ENCODE data around the gene NUDT8.
"Not testable (repeated sequence)": the region's sequence is repeated elsewhere in the genome, so short reads cannot be mapped to it uniquely, and the experiment has no call there.

DNA sequence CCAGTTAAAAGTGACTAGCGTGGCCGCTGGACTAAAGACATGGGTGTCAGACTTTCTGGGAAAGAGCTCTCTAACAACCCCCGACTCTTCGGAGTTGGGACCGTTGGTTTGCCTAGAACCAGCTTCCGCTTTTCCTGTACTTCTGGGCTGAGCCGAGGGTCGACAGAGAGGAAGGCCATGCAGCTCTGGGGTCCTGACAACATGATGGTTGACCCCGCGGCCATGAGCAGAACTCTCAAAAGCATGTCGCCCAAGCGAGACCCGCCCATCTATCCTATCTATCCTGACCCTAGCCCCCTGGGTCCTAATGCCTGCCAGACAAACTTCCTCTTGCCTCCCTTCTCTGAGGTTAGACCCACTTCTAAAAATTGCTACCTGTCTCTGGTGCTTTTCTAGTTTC lies 9.1 kb downstream of the NUDT8 start:
- TF ChIP-seq, protein P1, sequence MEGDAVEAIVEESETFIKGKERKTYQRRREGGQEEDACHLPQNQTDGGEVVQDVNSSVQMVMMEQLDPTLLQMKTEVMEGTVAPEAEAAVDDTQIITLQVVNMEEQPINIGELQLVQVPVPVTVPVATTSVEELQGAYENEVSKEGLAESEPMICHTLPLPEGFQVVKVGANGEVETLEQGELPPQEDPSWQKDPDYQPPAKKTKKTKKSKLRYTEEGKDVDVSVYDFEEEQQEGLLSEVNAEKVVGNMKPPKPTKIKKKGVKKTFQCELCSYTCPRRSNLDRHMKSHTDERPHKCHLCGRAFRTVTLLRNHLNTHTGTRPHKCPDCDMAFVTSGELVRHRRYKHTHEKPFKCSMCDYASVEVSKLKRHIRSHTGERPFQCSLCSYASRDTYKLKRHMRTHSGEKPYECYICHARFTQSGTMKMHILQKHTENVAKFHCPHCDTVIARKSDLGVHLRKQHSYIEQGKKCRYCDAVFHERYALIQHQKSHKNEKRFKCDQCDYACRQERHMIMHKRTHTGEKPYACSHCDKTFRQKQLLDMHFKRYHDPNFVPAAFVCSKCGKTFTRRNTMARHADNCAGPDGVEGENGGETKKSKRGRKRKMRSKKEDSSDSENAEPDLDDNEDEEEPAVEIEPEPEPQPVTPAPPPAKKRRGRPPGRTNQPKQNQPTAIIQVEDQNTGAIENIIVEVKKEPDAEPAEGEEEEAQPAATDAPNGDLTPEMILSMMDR (IDR thresholded peaks at IDR 0.05), result not testable (repeated sequence)
- TF ChIP-seq RFX5 (IDR thresholded peaks at IDR 0.05; ENCODE audit: low read length); FOXJ3 (CRISPR knock-in tag; IDR thresholded peaks at IDR 0.05); SIN3A (IDR thresholded peaks at IDR 0.05; ENCODE audit: borderline replicate concordance, low read depth, low read length); FOXM1 (IDR thresholded peaks at IDR 0.05; ENCODE audit: low read depth); YY1 (IDR thresholded peaks at IDR 0.05; ENCODE audit: low read depth); JUND (IDR thresholded peaks at IDR 0.05); GABPA (IDR thresholded peaks at IDR 0.05; ENCODE audit: low read depth); RCOR1 (IDR thresholded peaks at IDR 0.05; ENCODE audit: low read length); EP300 (IDR thresholded peaks at IDR 0.05; ENCODE audit: borderline replicate concordance in 1 of 2, low read depth in 1 of 2, low read length in 1 of 2): not testable (repeated sequence)
- TF ChIP-seq, protein P2, sequence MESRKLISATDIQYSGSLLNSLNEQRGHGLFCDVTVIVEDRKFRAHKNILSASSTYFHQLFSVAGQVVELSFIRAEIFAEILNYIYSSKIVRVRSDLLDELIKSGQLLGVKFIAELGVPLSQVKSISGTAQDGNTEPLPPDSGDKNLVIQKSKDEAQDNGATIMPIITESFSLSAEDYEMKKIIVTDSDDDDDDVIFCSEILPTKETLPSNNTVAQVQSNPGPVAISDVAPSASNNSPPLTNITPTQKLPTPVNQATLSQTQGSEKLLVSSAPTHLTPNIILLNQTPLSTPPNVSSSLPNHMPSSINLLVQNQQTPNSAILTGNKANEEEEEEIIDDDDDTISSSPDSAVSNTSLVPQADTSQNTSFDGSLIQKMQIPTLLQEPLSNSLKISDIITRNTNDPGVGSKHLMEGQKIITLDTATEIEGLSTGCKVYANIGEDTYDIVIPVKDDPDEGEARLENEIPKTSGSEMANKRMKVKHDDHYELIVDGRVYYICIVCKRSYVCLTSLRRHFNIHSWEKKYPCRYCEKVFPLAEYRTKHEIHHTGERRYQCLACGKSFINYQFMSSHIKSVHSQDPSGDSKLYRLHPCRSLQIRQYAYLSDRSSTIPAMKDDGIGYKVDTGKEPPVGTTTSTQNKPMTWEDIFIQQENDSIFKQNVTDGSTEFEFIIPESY (IDR thresholded peaks at IDR 0.05; ENCODE audit: borderline replicate concordance, low read depth), result not testable (repeated sequence)
- TF ChIP-seq, protein P3, sequence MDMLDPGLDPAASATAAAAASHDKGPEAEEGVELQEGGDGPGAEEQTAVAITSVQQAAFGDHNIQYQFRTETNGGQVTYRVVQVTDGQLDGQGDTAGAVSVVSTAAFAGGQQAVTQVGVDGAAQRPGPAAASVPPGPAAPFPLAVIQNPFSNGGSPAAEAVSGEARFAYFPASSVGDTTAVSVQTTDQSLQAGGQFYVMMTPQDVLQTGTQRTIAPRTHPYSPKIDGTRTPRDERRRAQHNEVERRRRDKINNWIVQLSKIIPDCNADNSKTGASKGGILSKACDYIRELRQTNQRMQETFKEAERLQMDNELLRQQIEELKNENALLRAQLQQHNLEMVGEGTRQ (IDR thresholded peaks at IDR 0.05; ENCODE audit: borderline replicate concordance, low read depth, low read length), result not testable (repeated sequence)

Data from SK-N-SH (cell line).